Keratinocyte (primary cell): ENCODE measurements around the gene KREMEN1.

Experiments
- CTCF ChIP-seq, 3 experiments: IDR thresholded peaks in 1 of 3; conservative IDR thresholded peaks in 1 of 3; optimal IDR thresholded peaks in 1 of 3; 2 replicates in 2 of 3; 3 replicates in 1 of 3; pipeline versions ENCODE3 to v1.5.1; 2011; ENCODE audit warnings: low read length in 3 of 3, mild to moderate bottlenecking in 3 of 3, moderate library complexity in 2 of 3, control low read depth in 1 of 3, inconsistent platforms in 1 of 3; ENCODE audit not compliant: insufficient read depth in 2 of 3; ENCODE audit errors: extremely low read depth in 1 of 3
- EZH2 ChIP-seq: IDR thresholded peaks from one replicate; pipeline ENCODE4 v1.6.1; 2012; ENCODE audit warnings: inconsistent platforms, mild to moderate bottlenecking, low read length, moderate library complexity

- TF ChIP-seq CTCF (optimal IDR thresholded peaks at IDR 0.05 in 1 of 3, IDR thresholded peaks at IDR 0.05 in 1 of 3, conservative IDR thresholded peaks at IDR 0.05 in 1 of 3; ENCODE audit: extremely low read depth in 1 of 3, insufficient read depth in 2 of 3, low read length in 3 of 3) (no peak), EZH2 (no peak)
Observed at GRCh38 chr22:29023172-29023796, 49.6 kb upstream of the KREMEN1 start.
